Measurements from ENCODE around the gene IGSF9. TPM values are rescaled to one million over a fixed set of nuclear protein-coding genes. Genes with fewer than 3 reads are reported as not detected.

IGSF9 gene
- total and polyA plus RNA-seq, 2 experiments from 2014 or later: 10.3 to 27.6 TPM

- H3K4me3 Mint-ChIP-seq: no peak overlapping the region
- no peaks in the 10 kb centered on the region for H3K79me2 ChIP-seq (replicated peaks; ENCODE audit: insufficient read depth)
- no peak for DNase-seq (ENCODE audit: low spot score)
- no peak for TF ChIP-seq EZH2phosphoT487 (IDR thresholded peaks at IDR 0.05; ENCODE audit: unreplicated experiment)
- no peak for TF ChIP-seq ZNF331 (CRISPR knock-in tag; IDR thresholded peaks at IDR 0.05; ENCODE audit: low read depth)
- no peak for TF ChIP-seq ETS1 (IDR thresholded peaks at IDR 0.05)
- no peak for TF ChIP-seq ZNF114 (CRISPR knock-in tag; IDR thresholded peaks at IDR 0.05)
- no peak for TF ChIP-seq CREB1 (CRISPR knock-in tag; IDR thresholded peaks at IDR 0.05; ENCODE audit: low read depth)
- TF ChIP-seq JUNB (IDR thresholded peaks at IDR 0.05; ENCODE audit: unreplicated experiment): no peak
- no peak for TF ChIP-seq POLR2AphosphoS5 (IDR thresholded peaks at IDR 0.05; ENCODE audit: low read depth)
- no peak overlapping the region for H2AFZ ChIP-seq
- no peak overlapping the region for H3K27ac ChIP-seq (ENCODE audit: low read depth)
- no peaks in the 10 kb centered on the region for H3F3A ChIP-seq (replicated peaks; ENCODE audit: low read depth)
- no peaks in the 10 kb centered on the region for H3K36me3 Mint-ChIP-seq (ENCODE audit: low read depth)
- H4K20me1 ChIP-seq (replicated peaks; ENCODE audit: insufficient read depth): no peaks in the 10 kb centered on the region
- H3K9me2 ChIP-seq (ENCODE audit: insufficient read depth): 0 out of 2 replicates have a peak, but pooled peaks cover 5% of the 10 kb centered on the region
- peaks cover 5% of the 10 kb centered on the region for H3K27me3 Mint-ChIP-seq (ENCODE audit: insufficient read depth, low read depth, poor library complexity)
- no peak overlapping the region for H3K4me3 ChIP-seq
- peaks cover 3% of the 10 kb centered on the region for H3K4me1 Mint-ChIP-seq
- H3K27ac Mint-ChIP-seq: no peak overlapping the region
- H3K27me3 ChIP-seq (ENCODE audit: insufficient read depth): peaks cover 3% of the 10 kb centered on the region; the same call in 1 of the 2 replicates
- no peak for ATAC-seq
- H3K9me3 Mint-ChIP-seq: no peaks in the 10 kb centered on the region
- H3K36me3 ChIP-seq (ENCODE audit: insufficient read depth): no peaks in the 10 kb centered on the region
- H3K4me2 ChIP-seq: no peak overlapping the region
- H3K4me1 ChIP-seq (ENCODE audit: insufficient read depth): no peaks in the 10 kb centered on the region
Measured at GRCh38 chr1:159980786-159981185, 35.4 kb upstream of the IGSF9 start.

DNA sequence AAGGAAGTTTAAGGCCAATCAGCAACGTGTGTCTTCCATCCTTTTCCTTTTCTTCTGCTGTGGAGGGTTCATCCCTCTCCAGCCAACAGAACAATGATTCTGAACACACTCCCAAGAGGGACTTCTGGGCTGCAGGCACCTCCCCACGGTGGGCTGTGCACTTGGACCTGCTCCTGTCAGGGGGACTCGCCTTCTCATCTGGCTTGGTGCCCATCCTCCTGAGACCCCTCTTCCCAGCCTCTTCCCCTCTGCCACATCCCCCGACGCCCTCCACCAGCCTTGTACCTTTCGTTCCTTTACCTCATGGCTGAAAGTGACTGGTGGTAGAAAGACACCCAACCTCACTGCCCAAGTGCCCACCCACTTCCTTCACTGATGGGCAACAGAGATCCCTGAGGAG lies 34.7 kb upstream of the IGSF9 start:
- DNase-seq (ENCODE audit: low spot score) (no peak), ATAC-seq (no peak)
- Mint-ChIP-seq H3K27me3 (ENCODE audit: insufficient read depth, low read depth, poor library complexity) (peaks cover 5% of the 10 kb centered on the region), H3K4me3 (no peak overlapping the region), H3K4me1 (peaks cover 3% of the 10 kb centered on the region), H3K9me3 (no peaks in the 10 kb centered on the region), H3K36me3 (ENCODE audit: low read depth) (no peaks in the 10 kb centered on the region), H3K27ac (no peak overlapping the region)
- H3K36me3 ChIP-seq (ENCODE audit: insufficient read depth): no peaks in the 10 kb centered on the region
- H2AFZ ChIP-seq: no peak overlapping the region
- H3K9me2 ChIP-seq (ENCODE audit: insufficient read depth): 0 out of 2 replicates have a peak, but pooled peaks cover 5% of the 10 kb centered on the region
- H3K79me2 ChIP-seq (replicated peaks; ENCODE audit: insufficient read depth): no peaks in the 10 kb centered on the region
- no peak for TF ChIP-seq STAT1 (IDR thresholded peaks at IDR 0.05; ENCODE audit: unreplicated experiment)
- no peaks in the 10 kb centered on the region for H3F3A ChIP-seq (replicated peaks; ENCODE audit: low read depth)
- H3K27me3 ChIP-seq (ENCODE audit: insufficient read depth): peaks cover 3% of the 10 kb centered on the region; the same call in 1 of the 2 replicates
- no peak overlapping the region for H3K27ac ChIP-seq (ENCODE audit: low read depth)
- no peak overlapping the region for H3K4me2 ChIP-seq
- H3K4me3 ChIP-seq: no peak overlapping the region
- H4K20me1 ChIP-seq (replicated peaks; ENCODE audit: insufficient read depth): no peaks in the 10 kb centered on the region
- no peaks in the 10 kb centered on the region for H3K4me1 ChIP-seq (ENCODE audit: insufficient read depth)

DNA sequence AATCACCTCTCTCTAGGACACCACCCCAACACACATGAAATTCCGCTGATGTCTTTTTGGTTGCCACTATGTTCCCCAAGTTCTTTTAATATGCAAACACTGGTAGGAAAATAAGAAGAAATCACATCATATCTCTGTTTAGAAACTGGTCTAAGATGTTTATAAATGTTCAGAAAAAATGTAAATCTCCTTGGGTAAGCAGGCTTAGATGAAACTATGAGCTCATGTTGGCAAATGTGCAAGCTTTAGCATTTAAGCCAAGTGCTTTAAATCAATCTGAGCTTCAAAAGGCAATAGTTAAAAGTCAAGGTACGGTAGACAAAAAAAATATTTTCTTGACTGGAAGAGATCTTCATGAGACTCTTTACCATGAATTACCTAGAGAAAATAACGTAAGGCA lies 33.8 kb upstream of the IGSF9 start:
- H3K4me1 Mint-ChIP-seq: peaks cover 3% of the 10 kb centered on the region
- no peaks in the 10 kb centered on the region for H3K79me2 ChIP-seq (replicated peaks; ENCODE audit: insufficient read depth)
- H3K27ac Mint-ChIP-seq: no peak overlapping the region
- ATAC-seq: no peak
- no peak overlapping the region for H3K4me3 Mint-ChIP-seq
- H3K4me2 ChIP-seq: no peak overlapping the region
- H3K9me3 Mint-ChIP-seq: no peaks in the 10 kb centered on the region
- no peaks in the 10 kb centered on the region for H4K20me1 ChIP-seq (replicated peaks; ENCODE audit: insufficient read depth)
- peaks cover 3% of the 10 kb centered on the region; the same call in 1 of the 2 replicates for H3K27me3 ChIP-seq (ENCODE audit: insufficient read depth)
- no peaks in the 10 kb centered on the region for H3K36me3 Mint-ChIP-seq (ENCODE audit: low read depth)
- no peak overlapping the region for H3K27ac ChIP-seq (ENCODE audit: low read depth)
- H3K4me3 ChIP-seq: no peak overlapping the region
- H3K36me3 ChIP-seq (ENCODE audit: insufficient read depth): no peaks in the 10 kb centered on the region
- no peak for DNase-seq (ENCODE audit: low spot score)
- H2AFZ ChIP-seq: no peak overlapping the region
- no peaks in the 10 kb centered on the region for H3K4me1 ChIP-seq (ENCODE audit: insufficient read depth)
- H3K9me2 ChIP-seq (ENCODE audit: insufficient read depth): 0 out of 2 replicates have a peak, but pooled peaks cover 5% of the 10 kb centered on the region
- H3F3A ChIP-seq (replicated peaks; ENCODE audit: low read depth): no peaks in the 10 kb centered on the region
- H3K27me3 Mint-ChIP-seq (ENCODE audit: insufficient read depth, low read depth, poor library complexity): peaks cover 5% of the 10 kb centered on the region
- TF ChIP-seq ETS1 (IDR thresholded peaks at IDR 0.05) (no peak), CREB1 (CRISPR knock-in tag; IDR thresholded peaks at IDR 0.05; ENCODE audit: low read depth) (no peak), ZNF331 (CRISPR knock-in tag; IDR thresholded peaks at IDR 0.05; ENCODE audit: low read depth) (no peak), ZNF462 (CRISPR knock-in tag; IDR thresholded peaks at IDR 0.05) (no peak), STAT1 (IDR thresholded peaks at IDR 0.05; ENCODE audit: unreplicated experiment) (no peak)
